Measurements from ENCODE around the gene ZNF423.

Gene ZNF423

DNA sequence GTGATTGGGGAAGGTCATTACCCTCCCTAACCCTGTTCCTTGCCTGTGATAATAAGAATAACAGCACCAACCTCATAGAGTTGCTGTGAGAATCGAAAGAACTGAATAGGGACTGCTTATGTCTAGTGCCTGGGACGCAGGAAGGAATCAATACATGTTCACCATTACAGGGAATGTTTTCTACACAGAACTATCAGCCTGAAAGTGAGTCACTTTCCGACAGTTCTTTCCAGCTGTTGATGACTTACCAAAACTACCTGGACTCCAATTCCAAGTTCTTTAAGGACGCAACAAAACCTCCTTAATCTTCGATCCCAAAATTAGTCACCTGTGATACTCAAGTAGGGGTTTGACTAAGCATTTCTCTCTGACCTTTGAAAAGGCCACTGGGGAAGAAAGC lies 29.4 kb downstream of the ZNF423 start:
- H3K27ac ChIP-seq = no peak overlapping the region

DNA sequence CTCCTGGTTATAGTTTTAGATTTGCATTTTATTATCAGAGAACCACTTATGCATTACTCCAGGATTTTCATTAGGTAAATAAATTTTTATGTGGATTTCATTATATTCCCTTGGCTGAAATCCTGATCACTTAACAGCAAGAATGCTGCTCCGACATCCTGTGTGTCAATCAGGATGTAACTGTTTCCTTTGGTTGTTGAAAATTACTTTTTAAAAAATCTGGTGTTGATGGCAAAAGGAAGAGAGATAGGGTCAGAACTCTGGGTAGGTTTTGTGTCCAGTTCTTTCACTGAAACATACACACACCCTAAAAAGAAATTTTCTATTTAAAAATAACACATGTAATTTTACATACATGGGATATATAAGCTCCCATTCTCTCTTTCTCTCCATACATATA lies 30.9 kb downstream of the ZNF423 start:
- H3K27ac ChIP-seq = no peak overlapping the region
- TF ChIP-seq, protein P1, sequence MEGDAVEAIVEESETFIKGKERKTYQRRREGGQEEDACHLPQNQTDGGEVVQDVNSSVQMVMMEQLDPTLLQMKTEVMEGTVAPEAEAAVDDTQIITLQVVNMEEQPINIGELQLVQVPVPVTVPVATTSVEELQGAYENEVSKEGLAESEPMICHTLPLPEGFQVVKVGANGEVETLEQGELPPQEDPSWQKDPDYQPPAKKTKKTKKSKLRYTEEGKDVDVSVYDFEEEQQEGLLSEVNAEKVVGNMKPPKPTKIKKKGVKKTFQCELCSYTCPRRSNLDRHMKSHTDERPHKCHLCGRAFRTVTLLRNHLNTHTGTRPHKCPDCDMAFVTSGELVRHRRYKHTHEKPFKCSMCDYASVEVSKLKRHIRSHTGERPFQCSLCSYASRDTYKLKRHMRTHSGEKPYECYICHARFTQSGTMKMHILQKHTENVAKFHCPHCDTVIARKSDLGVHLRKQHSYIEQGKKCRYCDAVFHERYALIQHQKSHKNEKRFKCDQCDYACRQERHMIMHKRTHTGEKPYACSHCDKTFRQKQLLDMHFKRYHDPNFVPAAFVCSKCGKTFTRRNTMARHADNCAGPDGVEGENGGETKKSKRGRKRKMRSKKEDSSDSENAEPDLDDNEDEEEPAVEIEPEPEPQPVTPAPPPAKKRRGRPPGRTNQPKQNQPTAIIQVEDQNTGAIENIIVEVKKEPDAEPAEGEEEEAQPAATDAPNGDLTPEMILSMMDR (conservative IDR thresholded peaks at IDR 0.05) = no peak

More for the DNA sequence above, 29.4 kb downstream of the ZNF423 start:
- TF ChIP-seq, protein P1 (conservative IDR thresholded peaks at IDR 0.05) = no peak

DNA sequence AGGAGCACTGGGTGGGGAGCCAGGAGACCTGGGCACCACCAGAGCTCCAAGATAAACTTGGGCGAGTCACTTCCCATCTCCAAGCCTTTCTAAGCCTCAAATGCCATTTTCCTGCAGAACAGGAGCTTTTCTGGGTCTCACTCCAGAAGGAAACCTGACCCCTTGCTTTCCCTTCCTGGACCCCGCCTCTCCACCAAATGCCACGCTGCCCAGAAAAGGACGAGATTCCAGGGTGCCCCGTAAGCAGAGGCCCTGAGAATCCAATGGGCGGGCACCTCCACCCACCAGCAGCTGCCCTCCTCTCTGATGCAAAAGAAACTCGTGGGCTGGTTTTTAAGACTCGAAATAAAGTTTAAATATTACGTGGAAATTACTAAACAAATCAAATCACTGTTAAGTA lies 31.3 kb downstream of the ZNF423 start:
- TF ChIP-seq, protein P1 (conservative IDR thresholded peaks at IDR 0.05) = no peak

DNA sequence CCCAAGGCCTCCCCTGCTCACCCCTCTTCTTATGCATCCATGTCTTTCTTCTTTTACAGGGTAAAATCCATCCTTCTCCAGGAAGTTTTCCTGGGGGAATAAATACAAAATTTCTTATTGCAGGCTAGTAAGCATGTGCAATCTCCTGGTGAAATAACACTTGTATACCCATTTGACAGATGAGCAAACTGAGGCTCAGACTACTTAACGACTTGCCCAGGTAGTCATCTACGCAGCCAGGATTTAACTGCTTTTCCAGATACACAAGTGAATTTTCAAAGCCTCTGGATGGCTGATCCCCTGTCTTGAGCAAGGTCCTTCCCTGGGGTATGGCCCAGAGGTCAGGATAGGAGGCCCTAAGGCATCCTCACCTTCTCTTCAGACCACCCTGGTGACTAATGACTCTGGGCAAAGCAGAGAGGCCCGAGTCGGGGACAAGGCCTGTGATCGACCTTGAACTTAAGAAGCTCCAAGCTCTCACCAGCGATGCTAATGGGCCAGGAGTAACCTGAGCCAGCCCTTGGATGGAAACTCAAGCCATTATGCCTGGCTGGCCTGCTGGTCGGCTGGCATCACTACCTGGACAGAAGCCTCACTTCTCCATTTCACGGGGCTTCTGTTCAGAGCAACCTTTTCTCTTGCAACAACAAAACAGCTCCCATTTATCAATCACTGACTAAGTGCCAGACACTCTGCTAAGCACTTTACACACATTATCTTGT lies 33.1 kb downstream of the ZNF423 start:
- TF ChIP-seq, protein P1 (conservative IDR thresholded peaks at IDR 0.05) = no peak

More for the DNA sequence above, 31.3 kb downstream of the ZNF423 start:
- no peak overlapping the region for H3K27ac ChIP-seq

DNA sequence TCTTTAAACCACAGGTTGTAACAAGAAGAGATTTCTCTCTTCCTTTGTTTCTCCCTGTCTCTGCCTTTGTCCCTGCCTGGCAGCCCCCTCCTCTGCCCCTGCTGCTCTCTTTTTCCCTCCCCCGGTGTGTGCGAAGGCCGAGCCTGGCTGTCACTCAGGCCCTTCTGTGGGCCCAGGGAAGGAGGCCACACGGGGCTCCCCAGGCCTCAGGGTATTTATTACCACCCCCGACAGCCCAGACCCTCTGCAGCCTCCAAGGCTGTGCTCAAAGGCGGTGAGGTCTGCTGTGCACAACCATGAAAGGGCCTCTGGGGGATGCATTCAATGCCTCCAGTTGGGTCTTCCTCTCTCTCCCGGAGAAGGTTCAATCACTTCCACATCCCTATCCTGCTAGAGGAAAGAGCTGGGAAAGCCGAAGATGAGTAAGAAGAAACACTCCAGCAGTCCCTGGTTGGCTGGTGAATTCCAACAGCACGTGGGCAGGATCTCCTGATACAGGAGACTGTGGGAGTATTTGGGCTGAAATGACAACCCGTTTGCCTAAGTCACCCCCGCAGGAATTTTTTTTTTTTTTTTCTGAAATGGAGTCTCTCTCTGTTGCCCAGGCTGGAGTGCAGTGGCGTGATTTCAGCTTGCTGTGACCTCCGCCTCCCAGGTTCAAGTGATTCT lies 34.2 kb downstream of the ZNF423 start:
- H3K27ac ChIP-seq = no peak overlapping the region
- TF ChIP-seq, protein P1 (conservative IDR thresholded peaks at IDR 0.05) = no peak

More for the DNA sequence above, 33.1 kb downstream of the ZNF423 start:
- no peak overlapping the region for H3K27ac ChIP-seq

DNA sequence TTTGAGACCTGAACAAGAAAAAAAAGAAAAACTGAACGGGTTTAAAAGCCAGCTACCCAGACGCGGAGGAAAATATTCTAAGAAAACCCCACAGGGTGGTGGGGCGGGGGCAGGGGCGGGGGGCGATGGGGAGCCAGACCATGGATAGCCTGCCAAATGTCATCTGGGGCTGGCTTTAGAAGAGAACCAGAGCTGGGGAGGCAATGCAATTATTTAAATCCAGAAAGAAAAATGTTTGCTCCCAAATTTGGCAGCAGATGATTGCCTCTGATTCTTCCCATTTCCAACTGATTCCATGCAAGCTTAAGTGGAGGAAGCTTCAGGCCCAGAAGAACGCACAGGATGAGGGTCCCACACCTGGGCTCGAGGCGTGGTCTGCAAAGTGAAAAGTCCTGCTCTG lies 34.8 kb downstream of the ZNF423 start:
- H3K27ac ChIP-seq = no peak overlapping the region
- TF ChIP-seq, protein P1 (conservative IDR thresholded peaks at IDR 0.05) = no peak

DNA sequence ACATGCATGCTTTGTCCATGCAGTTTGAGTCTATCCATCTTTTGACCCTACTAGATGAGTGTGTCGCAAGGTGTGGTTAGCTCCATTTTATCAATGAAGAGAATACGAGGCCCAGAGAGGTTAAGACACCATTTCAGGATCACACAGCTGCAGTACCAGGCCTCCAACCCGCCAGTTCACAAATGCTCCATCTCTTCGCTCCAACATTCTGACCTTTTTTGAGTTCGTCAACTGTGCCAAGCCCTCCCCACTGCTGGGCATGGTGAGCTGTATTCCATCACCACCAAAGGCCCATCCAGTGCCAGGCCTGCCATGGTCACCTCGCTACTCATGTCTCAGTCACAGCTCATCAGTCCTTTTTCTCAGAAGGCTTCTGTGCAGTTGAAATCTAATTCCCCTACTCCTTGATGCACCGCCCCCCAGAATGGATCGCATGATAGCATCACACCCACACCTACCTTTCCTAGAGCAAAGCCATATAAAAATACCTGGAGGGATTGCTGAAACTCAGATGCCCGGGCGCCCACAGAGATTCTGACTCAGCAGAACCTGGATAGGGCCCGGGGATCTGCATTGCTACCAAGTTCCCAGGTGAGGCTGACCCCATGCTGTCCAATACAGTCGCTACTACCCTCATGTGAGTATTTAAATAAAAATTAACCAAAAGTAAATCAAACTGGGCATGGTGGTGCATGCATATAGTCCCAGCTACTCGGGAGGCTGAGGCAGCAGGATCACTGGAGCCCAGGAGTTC lies 38.0 kb downstream of the ZNF423 start:
- no peak overlapping the region for H3K27ac ChIP-seq
- TF ChIP-seq, protein P1 (conservative IDR thresholded peaks at IDR 0.05) = no peak

Data from VCaP (cell line).